ENCODE measurements around the gene NIPBL.
"Not testable (repeated sequence)": the region's sequence is repeated elsewhere in the genome, so short reads cannot be mapped to it uniquely, and the experiment has no call there.

NIPBL gene

DNA sequence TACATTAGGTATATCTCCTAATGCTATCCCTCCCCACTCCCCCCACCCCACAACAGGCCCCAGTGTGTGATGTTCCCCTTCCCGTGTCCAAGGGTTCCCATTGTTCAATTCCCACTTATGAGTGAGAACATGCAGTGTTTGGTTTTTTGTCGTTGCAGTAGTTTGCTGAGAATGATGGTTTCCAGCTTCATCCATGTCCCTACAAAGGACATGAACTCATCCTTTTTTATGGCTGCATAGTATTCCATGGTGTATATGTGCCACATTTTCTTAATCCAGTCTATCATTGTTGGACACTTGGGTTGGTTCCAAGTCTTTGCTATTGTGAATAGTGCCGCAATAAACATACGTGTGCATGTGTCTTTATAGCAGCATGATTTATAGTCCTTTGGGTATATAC, 40.0 kb downstream of the NIPBL start:
- not testable (repeated sequence) for H3K9ac ChIP-seq (ENCODE audit: low read length); H3K36me3 ChIP-seq (ENCODE audit: control insufficient read depth, low read depth, low read length); H3K27me3 ChIP-seq (ENCODE audit: control insufficient read depth, insufficient read depth, low read length); H3K4me1 ChIP-seq (ENCODE audit: control insufficient read depth, low read depth, low read length); H3K9me3 ChIP-seq (ENCODE audit: control insufficient read depth, low read depth, low read length); H3K27ac ChIP-seq (ENCODE audit: low read length); H3K4me3 ChIP-seq (ENCODE audit: low read length)

DNA sequence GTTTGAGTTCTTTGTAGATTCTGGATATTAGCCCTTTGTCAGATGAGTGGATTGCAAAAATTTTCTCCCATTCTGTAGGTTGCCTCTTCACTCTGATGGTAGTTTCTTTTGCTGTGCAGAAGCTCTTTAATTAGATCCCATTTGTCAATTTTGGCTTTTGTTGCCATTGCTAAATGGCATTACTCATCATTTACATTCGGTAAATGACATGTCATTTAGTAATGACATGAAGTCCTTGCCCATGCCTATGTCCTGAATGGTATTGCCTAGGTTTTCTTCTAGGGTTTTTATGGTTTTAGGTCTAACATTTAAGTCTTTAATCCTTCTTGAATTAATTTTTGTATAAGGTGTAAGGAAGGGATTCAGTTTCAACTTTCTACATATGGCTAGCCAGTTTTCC, 40.8 kb downstream of the NIPBL start:
- H3K27ac ChIP-seq (ENCODE audit: low read length); H3K9me3 ChIP-seq (ENCODE audit: control insufficient read depth, low read depth, low read length); H3K4me3 ChIP-seq (ENCODE audit: low read length); H3K4me1 ChIP-seq (ENCODE audit: control insufficient read depth, low read depth, low read length); H3K27me3 ChIP-seq (ENCODE audit: control insufficient read depth, insufficient read depth, low read length); H3K9ac ChIP-seq (ENCODE audit: low read length); H3K36me3 ChIP-seq (ENCODE audit: control insufficient read depth, low read depth, low read length): not testable (repeated sequence)

DNA sequence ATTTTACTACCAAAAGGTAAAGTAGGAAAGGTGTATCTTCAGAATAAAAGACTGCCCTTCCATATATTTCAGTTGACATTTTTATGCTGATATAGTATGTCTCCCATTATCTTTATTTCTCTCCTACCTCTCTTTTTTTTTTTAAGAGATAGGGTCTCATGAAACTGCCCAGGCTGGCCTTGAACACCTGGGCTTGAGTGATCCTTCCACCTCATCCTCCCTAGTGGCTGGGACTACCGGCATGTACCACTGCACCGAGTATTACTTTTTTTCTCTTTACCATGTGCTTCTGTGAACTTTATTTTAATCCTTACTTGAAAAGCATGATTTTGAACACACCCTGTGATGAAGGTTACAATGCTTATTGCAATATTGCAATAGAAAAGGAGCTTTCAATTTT, 42.7 kb downstream of the NIPBL start:
- H3K27ac ChIP-seq (ENCODE audit: low read length): no peak overlapping the region
- no peaks in the 10 kb centered on the region for H3K27me3 ChIP-seq (ENCODE audit: control insufficient read depth, insufficient read depth, low read length)
- H3K9me3 ChIP-seq (ENCODE audit: control insufficient read depth, low read depth, low read length): no peaks in the 10 kb centered on the region
- H3K9ac ChIP-seq (ENCODE audit: low read length): no peak overlapping the region
- no peak overlapping the region for H3K4me3 ChIP-seq (ENCODE audit: low read length)
- H3K4me1 ChIP-seq (ENCODE audit: control insufficient read depth, low read depth, low read length): no peaks in the 10 kb centered on the region
- H3K36me3 ChIP-seq (ENCODE audit: control insufficient read depth, low read depth, low read length): no peaks in the 10 kb centered on the region

DNA sequence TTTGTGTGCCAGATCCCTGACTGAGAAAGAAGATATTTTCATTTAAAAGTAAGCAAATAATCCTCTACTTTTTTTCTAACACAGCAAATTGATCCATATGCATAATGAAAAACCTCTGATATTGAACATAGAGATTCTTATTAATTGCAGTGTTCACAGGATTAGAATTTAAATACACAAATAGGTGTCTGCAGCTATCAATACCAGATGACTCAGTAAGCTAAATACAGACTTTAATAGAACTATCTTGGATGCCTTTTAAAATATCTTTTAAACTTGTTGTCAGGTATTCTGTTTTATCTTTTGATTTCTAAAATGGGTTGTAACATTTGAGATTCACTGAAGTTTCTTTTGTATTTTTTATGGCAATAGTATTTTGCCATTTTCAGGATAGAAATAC, 43.1 kb downstream of the NIPBL start:
- Histone ChIP-seq H3K4me3 (ENCODE audit: low read length) (no peak overlapping the region), H3K36me3 (ENCODE audit: control insufficient read depth, low read depth, low read length) (no peaks in the 10 kb centered on the region), H3K9ac (ENCODE audit: low read length) (no peak overlapping the region), H3K9me3 (ENCODE audit: control insufficient read depth, low read depth, low read length) (no peaks in the 10 kb centered on the region), H3K27me3 (ENCODE audit: control insufficient read depth, insufficient read depth, low read length) (no peaks in the 10 kb centered on the region), H3K27ac (ENCODE audit: low read length) (no peak overlapping the region), H3K4me1 (ENCODE audit: control insufficient read depth, low read depth, low read length) (no peaks in the 10 kb centered on the region)

DNA sequence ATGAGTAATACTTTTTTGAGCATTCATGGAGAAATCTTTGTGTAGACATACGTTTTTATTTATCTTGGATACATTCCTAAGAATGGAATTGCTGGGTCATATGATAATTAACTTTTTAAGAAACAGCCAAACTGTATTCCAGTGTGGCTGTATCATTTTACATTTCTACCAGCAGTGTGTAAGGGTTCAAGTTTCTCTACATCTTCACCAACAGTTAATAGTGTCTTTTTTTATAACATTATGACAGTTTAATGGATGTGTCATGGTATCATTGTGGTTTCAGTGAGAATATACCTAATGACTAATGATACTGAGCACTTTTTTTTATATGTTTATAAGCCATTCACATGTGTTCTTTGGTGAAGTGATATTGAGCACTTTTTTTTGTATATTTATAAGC, 52.4 kb downstream of the NIPBL start:
- Histone ChIP-seq H3K4me1 (ENCODE audit: control insufficient read depth, low read depth, low read length) (no peaks in the 10 kb centered on the region), H3K36me3 (ENCODE audit: control insufficient read depth, low read depth, low read length) (no peaks in the 10 kb centered on the region), H3K9me3 (ENCODE audit: control insufficient read depth, low read depth, low read length) (no peaks in the 10 kb centered on the region), H3K4me3 (ENCODE audit: low read length) (no peak overlapping the region), H3K27me3 (ENCODE audit: control insufficient read depth, insufficient read depth, low read length) (no peaks in the 10 kb centered on the region), H3K27ac (ENCODE audit: low read length) (no peak overlapping the region), H3K9ac (ENCODE audit: low read length) (no peak overlapping the region)

DNA sequence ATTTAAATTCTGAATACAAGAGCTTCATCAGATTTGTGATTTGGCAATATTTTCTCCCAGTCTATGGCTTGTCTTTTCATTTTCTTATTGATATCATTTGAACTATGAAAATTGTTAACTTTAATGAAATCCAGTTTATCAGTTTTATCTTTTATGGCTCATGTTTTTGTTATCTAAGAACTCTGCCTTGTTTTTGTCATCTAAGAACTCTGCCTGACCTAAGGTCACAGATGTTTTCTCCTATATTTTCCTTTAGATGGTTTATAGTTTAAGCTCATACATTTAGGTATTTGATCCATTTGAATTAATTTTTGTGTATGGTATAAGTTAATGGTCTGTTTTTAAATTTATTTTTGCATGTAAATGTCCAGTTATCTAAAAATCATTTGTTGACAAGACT, 52.9 kb downstream of the NIPBL start:
- no peak overlapping the region for H3K9ac ChIP-seq (ENCODE audit: low read length)
- H3K4me3 ChIP-seq (ENCODE audit: low read length): no peak overlapping the region
- no peak overlapping the region for H3K27ac ChIP-seq (ENCODE audit: low read length)

DNA sequence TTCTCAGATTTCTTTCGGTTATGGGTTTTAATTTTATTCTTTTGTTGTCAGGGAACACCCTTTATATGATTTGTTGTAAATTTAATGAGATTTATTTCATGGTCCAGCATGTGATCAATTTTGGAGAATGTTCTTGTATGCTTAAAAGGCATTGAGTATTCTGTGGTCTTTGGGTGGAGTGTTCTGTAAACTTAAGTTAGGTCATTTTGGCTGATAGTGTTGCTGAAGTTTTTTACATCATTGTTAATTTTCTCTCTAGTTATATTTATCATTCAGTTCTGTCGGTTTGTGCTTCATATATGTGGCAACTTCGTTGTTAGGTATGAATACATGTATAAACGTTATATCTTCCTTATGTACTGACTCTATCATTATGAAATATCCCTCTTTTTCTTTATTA, 55.5 kb downstream of the NIPBL start:
- Histone ChIP-seq H3K4me1 (ENCODE audit: control insufficient read depth, low read depth, low read length) (no peaks in the 10 kb centered on the region), H3K36me3 (ENCODE audit: control insufficient read depth, low read depth, low read length) (no peaks in the 10 kb centered on the region), H3K27me3 (ENCODE audit: control insufficient read depth, insufficient read depth, low read length) (no peaks in the 10 kb centered on the region), H3K9me3 (ENCODE audit: control insufficient read depth, low read depth, low read length) (no peaks in the 10 kb centered on the region), H3K27ac (ENCODE audit: low read length) (no peak overlapping the region), H3K9ac (ENCODE audit: low read length) (no peak overlapping the region), H3K4me3 (ENCODE audit: low read length) (no peak overlapping the region)

More for the DNA sequence above, 52.9 kb downstream of the NIPBL start:
- no peaks in the 10 kb centered on the region for H3K27me3 ChIP-seq (ENCODE audit: control insufficient read depth, insufficient read depth, low read length)
- H3K9me3 ChIP-seq (ENCODE audit: control insufficient read depth, low read depth, low read length): no peaks in the 10 kb centered on the region
- no peaks in the 10 kb centered on the region for H3K36me3 ChIP-seq (ENCODE audit: control insufficient read depth, low read depth, low read length)
- H3K4me1 ChIP-seq (ENCODE audit: control insufficient read depth, low read depth, low read length): no peaks in the 10 kb centered on the region

DNA sequence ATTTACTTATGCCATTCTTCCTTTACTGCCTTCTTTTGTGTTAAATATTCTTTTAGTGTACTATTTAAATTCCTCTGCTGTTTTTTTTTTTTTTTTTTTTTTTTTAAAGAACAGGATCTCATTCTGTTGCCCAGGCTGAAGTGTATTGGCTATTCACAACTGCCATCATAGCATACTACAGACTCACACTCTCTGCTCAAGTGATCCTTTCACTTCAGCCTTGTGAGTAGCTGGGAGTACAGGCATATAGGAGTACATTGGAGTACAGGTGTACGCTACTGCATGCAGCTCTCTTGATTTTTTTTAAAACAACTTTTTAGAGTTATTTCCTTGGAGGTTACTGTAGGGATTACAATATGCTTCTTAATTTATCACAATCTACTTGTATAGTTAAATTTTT, 56.1 kb downstream of the NIPBL start:
- Histone ChIP-seq H3K9me3 (ENCODE audit: control insufficient read depth, low read depth, low read length) (no peaks in the 10 kb centered on the region), H3K9ac (ENCODE audit: low read length) (no peak overlapping the region), H3K27me3 (ENCODE audit: control insufficient read depth, insufficient read depth, low read length) (no peaks in the 10 kb centered on the region), H3K36me3 (ENCODE audit: control insufficient read depth, low read depth, low read length) (no peaks in the 10 kb centered on the region), H3K4me3 (ENCODE audit: low read length) (no peak overlapping the region), H3K27ac (ENCODE audit: low read length) (no peak overlapping the region), H3K4me1 (ENCODE audit: control insufficient read depth, low read depth, low read length) (no peaks in the 10 kb centered on the region)

DNA sequence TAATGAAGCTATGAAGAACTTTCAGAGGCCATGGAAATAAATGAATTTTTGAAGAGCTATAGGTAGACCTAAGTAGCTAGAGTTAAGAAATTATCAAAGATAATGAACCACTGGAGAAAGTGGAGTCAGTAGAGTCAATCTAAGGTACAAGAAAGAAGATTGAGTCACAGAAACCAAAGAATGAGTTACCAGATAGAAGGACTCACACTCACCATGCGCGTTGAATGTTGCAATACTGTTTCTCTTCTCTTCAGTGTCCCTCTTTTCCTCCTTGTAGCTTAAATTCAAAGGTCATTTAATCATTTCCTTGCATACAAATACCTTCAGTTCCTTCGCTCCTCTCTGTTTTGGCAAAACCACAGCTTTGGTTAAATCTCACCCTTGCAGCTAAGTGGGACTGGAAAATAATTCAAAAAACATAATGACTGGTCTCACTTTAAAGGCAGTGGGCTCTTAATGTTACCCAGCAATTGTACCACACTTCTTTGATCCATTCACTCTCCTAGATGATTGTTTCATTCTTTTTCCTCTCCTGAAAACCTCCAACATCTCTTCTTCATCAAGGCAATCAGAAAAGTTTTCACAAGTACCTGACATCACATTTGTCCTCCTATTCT, 58.3 kb downstream of the NIPBL start:
- Histone ChIP-seq H3K27me3 (ENCODE audit: control insufficient read depth, insufficient read depth, low read length) (no peaks in the 10 kb centered on the region), H3K4me3 (ENCODE audit: low read length) (no peak overlapping the region), H3K4me1 (ENCODE audit: control insufficient read depth, low read depth, low read length) (no peaks in the 10 kb centered on the region), H3K36me3 (ENCODE audit: control insufficient read depth, low read depth, low read length) (no peaks in the 10 kb centered on the region), H3K9ac (ENCODE audit: low read length) (no peak overlapping the region), H3K27ac (ENCODE audit: low read length) (no peak overlapping the region), H3K9me3 (ENCODE audit: control insufficient read depth, low read depth, low read length) (no peaks in the 10 kb centered on the region)

DNA sequence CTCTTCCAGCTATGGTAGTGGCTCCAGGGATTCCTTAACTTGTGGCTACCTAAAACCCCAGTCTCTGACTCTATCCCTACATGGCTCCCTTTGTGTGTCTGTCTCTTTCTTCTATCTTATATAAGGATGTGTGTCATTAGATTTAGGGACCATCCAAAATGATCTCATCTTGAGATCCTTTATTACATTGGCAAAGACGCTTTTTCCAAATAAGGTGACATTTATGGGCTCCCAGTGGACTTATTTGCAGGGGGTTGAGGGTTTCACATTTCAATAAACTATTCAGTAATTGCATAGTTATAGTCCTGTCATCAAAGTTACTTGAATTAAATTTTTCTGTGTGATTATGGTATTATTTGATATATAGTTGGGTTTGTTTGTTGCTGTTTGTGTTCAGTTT, 59.2 kb downstream of the NIPBL start:
- no peak overlapping the region for H3K9ac ChIP-seq (ENCODE audit: low read length)
- no peak overlapping the region for H3K4me3 ChIP-seq (ENCODE audit: low read length)
- no peaks in the 10 kb centered on the region for H3K36me3 ChIP-seq (ENCODE audit: control insufficient read depth, low read depth, low read length)
- no peaks in the 10 kb centered on the region for H3K9me3 ChIP-seq (ENCODE audit: control insufficient read depth, low read depth, low read length)
- H3K4me1 ChIP-seq (ENCODE audit: control insufficient read depth, low read depth, low read length): no peaks in the 10 kb centered on the region
- H3K27me3 ChIP-seq (ENCODE audit: control insufficient read depth, insufficient read depth, low read length): no peaks in the 10 kb centered on the region
- H3K27ac ChIP-seq (ENCODE audit: low read length): no peak overlapping the region

DNA sequence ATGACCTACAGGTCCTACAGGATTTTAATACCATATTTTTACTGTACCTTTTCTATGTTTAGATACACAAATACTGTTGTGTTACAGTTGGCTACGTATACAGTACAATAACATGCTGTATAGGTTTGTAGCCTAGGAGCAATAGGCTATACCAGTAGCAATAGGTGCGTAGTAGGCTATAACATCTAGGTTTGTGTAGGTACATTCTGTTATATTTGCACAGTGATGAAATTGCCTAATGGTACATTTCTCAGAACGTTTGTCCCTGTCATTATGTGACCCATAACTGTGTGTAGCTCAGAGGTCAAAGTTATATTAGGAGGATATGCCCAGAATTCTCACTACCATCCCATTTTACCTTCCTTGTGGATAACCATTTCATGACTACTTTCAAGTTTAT, 59.7 kb downstream of the NIPBL start:
- no peak overlapping the region for H3K4me3 ChIP-seq (ENCODE audit: low read length)
- no peaks in the 10 kb centered on the region for H3K9me3 ChIP-seq (ENCODE audit: control insufficient read depth, low read depth, low read length)
- no peaks in the 10 kb centered on the region for H3K36me3 ChIP-seq (ENCODE audit: control insufficient read depth, low read depth, low read length)
- no peaks in the 10 kb centered on the region for H3K4me1 ChIP-seq (ENCODE audit: control insufficient read depth, low read depth, low read length)
- H3K27ac ChIP-seq (ENCODE audit: low read length): no peak overlapping the region
- no peak overlapping the region for H3K9ac ChIP-seq (ENCODE audit: low read length)
- H3K27me3 ChIP-seq (ENCODE audit: control insufficient read depth, insufficient read depth, low read length): no peaks in the 10 kb centered on the region

DNA sequence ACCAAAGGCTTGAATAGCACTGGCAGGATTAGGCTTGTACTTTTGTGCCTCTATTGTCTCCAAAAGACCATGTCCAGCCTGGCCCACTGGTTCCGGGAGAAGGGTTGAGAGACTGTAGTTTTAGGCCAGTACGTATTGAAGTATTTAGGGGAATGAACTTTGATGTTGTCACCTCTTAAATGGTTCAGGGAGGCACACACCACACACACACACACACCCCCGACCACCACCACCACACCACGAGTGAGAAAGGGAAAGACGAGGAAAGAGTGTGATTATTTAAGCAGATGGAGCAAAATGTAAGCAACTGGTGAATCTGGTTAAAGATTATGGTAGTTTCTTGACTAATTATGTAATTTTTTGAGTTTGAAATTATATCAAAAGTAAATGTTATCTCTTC, 61.6 kb downstream of the NIPBL start:
- Histone ChIP-seq H3K27ac (ENCODE audit: low read length) (no peak overlapping the region), H3K4me3 (ENCODE audit: low read length) (no peak overlapping the region), H3K4me1 (ENCODE audit: control insufficient read depth, low read depth, low read length) (no peaks in the 10 kb centered on the region), H3K9ac (ENCODE audit: low read length) (no peak overlapping the region), H3K27me3 (ENCODE audit: control insufficient read depth, insufficient read depth, low read length) (no peaks in the 10 kb centered on the region), H3K36me3 (ENCODE audit: control insufficient read depth, low read depth, low read length) (no peaks in the 10 kb centered on the region), H3K9me3 (ENCODE audit: control insufficient read depth, low read depth, low read length) (no peaks in the 10 kb centered on the region)

Data from iPS-18a (cell line).